ES-I3 (cell line): ENCODE results near the gene TPD52L2.
"Not testable (repeated sequence)": the region's sequence is repeated elsewhere in the genome, so short reads cannot be mapped to it uniquely, and the experiment has no call there.

Experiments used
- H3K36me3 ChIP-seq: 2 replicates; pipeline ENCODE4 v1.6.1; 2013; ENCODE audit warnings: mild to moderate bottlenecking, low read length, control low read depth, moderate library complexity; ENCODE audit not compliant: insufficient read depth
- H3K4me1 ChIP-seq: 2 replicates; pipeline ENCODE4 v1.6.1; 2013; ENCODE audit warnings: mild to moderate bottlenecking, control low read depth, low read length; ENCODE audit not compliant: insufficient read depth
- H3K9ac ChIP-seq: 2 replicates; pipeline ENCODE4 v1.6.1; 2013; ENCODE audit warnings: low read depth, mild to moderate bottlenecking, low read length, moderate library complexity
- H3K9me3 ChIP-seq: 2 replicates; pipeline ENCODE4 v1.6.1; 2013; ENCODE audit warnings: mild to moderate bottlenecking, low read length, moderate library complexity; ENCODE audit not compliant: control insufficient read depth, insufficient read depth

TPD52L2 gene

GRCh38 chr20:63929071-63929470 is 64.0 kb downstream of the TPD52L2 start:
- peaks cover 4% of the 10 kb centered on the region for H3K36me3 ChIP-seq

DNA sequence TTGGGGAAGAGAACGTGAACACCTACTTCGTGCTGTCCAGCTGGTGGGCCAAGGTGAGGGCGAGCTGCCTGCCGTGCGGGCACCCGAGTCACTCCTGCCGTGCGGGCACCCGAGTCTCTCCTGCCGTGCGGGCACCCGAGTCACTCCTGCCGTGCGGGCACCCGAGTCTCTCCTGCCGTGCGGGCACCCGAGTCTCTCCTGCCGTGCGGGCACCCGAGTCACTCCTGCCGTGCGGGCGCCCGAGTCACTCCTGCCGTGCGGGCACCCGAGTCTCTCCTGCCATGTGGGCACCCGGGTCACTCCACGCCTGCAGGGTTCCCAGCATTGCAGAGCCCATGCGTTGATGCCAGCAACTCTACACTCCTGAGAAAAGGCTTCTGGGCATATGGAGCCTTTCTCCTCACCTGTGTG is 64.4 kb downstream of the TPD52L2 start:
- not testable (repeated sequence) for H3K9ac ChIP-seq, H3K36me3 ChIP-seq, H3K9me3 ChIP-seq, H3K4me1 ChIP-seq

More at GRCh38 chr20:63929071-63929470, 64.0 kb downstream of the TPD52L2 start:
- Histone ChIP-seq H3K9ac (no peak overlapping the region), H3K9me3 (no peaks in the 10 kb centered on the region), H3K4me1 (no peaks in the 10 kb centered on the region)

DNA sequence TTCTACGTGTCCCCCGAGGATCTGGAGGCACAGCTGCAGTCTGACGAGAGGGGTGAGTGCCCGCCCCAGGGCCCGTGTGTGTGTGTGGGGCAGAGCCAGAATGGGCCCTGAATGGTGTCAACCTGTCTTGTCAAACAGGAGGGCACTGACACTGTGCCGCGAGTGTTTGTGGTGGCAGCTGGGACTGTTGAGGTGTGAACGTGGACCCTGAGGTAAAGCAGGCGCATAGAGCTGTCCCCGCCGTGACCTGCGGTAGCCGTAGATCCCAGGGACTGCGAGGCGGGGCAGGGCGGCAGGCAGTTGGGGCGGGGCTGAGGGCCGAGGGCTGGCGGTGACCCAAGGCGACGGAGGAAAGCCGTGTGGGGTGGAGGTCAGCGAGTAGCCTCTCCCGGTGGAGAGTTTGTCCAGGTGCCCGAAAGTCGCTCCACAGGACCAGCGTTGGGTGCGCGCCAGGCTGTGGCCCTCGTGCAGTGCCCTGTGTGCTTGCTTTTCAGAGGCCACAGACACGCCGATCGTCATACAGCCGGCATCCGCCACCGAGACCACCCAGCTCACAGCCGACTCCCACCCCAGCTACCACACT is 66.0 kb downstream of the TPD52L2 start:
- Histone ChIP-seq H3K4me1 (no peaks in the 10 kb centered on the region), H3K9me3 (no peaks in the 10 kb centered on the region), H3K9ac (no peak overlapping the region), H3K36me3 (peaks cover 8% of the 10 kb centered on the region)

DNA sequence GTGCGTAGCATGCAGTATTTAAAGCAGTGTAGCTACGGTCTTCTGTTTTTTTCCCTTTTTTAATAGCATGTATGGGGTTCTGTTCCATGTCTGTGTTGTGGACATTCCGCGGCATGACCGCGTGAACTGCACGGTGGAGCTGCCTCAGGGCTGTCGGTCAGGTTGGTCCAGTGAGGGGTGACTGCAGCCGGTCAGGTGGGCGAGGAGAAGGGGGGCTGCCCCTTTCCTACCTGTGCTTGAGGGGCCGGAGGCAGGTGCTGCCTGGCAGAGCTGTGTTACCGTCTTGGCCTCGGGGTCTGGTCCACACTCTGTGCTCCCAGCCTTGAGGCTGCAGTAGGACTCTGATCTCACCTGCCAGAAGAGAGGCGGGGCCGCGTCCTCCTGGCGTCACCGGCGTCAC is 66.7 kb downstream of the TPD52L2 start:
- H3K9ac ChIP-seq, result no peak overlapping the region
- H3K36me3 ChIP-seq, result peaks cover 8% of the 10 kb centered on the region
- H3K4me1 ChIP-seq, result no peaks in the 10 kb centered on the region
- no peaks in the 10 kb centered on the region for H3K9me3 ChIP-seq

GRCh38 chr20:63932606-63933160 is 67.6 kb downstream of the TPD52L2 start:
- Histone ChIP-seq H3K9ac (no peak overlapping the region), H3K36me3 (peaks cover 8% of the 10 kb centered on the region), H3K4me1 (no peaks in the 10 kb centered on the region; the same call in 1 of the 2 replicates), H3K9me3 (no peaks in the 10 kb centered on the region)

GRCh38 chr20:63933646-63934045 is 68.6 kb downstream of the TPD52L2 start:
- H3K4me1 ChIP-seq, result no peaks in the 10 kb centered on the region; the same call in 1 of the 2 replicates
- peaks cover 8% of the 10 kb centered on the region for H3K36me3 ChIP-seq
- H3K9ac ChIP-seq, result no peak overlapping the region
- no peaks in the 10 kb centered on the region for H3K9me3 ChIP-seq

GRCh38 chr20:63934271-63935068 is 69.4 kb downstream of the TPD52L2 start:
- no peaks in the 10 kb centered on the region; the same call in 1 of the 2 replicates for H3K4me1 ChIP-seq
- H3K9me3 ChIP-seq, result no peaks in the 10 kb centered on the region
- peaks cover 8% of the 10 kb centered on the region for H3K36me3 ChIP-seq
- no peak overlapping the region for H3K9ac ChIP-seq

DNA sequence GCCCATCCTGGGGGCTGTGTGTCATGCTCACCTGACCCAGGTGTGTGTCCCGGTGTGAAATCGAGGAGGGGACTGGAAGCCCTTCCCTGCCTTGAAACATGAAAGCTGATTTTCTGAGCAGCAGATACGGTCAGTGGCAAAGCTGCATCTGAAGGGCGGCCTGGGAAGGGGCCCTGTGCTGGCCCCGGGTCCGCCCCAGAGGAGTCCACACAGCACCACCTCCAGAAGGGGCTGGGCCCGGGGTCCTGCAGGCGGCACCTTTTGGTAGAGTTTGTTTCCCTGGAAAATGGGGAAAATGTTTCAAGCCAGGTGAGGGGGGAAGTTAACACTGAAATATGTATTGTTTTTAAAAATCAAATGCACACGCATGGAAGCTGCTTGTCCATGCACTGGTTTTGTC is 70.4 kb downstream of the TPD52L2 start:
- Histone ChIP-seq H3K9ac (no peak overlapping the region), H3K9me3 (no peaks in the 10 kb centered on the region), H3K36me3 (peaks cover 4% of the 10 kb centered on the region; the same call in 1 of the 2 replicates)

DNA sequence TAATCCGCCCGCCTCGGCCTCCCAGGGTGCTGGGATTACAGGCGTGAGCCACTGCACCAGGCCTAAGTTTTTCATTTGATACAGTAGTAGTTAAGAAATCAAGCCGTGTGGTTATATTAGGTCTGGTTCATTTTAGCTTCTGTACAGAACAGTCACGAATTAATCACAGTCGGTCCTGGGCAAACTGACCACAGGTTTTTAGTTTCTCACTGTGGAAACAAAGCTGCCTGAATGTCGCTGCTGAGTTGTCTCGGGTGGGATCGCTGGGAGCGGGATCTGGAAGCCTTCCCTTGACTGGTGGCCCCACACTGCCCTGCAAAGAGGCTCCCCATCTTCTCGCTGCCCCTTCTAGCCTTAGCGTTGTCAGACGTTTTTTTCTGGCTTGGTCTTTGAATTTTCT is 72.5 kb downstream of the TPD52L2 start:
- no peaks in the 10 kb centered on the region; the same call in 1 of the 2 replicates for H3K4me1 ChIP-seq
- H3K9ac ChIP-seq, result no peak overlapping the region
- peaks cover 4% of the 10 kb centered on the region; the same call in 1 of the 2 replicates for H3K36me3 ChIP-seq
- no peaks in the 10 kb centered on the region for H3K9me3 ChIP-seq

More for the DNA sequence above, 70.4 kb downstream of the TPD52L2 start:
- no peaks in the 10 kb centered on the region; the same call in 1 of the 2 replicates for H3K4me1 ChIP-seq

GRCh38 chr20:63939061-63939935 is 74.2 kb downstream of the TPD52L2 start:
- Histone ChIP-seq H3K9me3 (no peaks in the 10 kb centered on the region), H3K36me3 (peaks cover 4% of the 10 kb centered on the region; the same call in 1 of the 2 replicates), H3K4me1 (peaks cover 8% of the 10 kb centered on the region; the same call in 1 of the 2 replicates), H3K9ac (peak overlapping the region; percentile 59)

GRCh38 chr20:63940071-63940471 is 75.0 kb downstream of the TPD52L2 start:
- Histone ChIP-seq H3K9ac (peak overlapping the region; percentile 59), H3K4me1 (peaks cover 8% of the 10 kb centered on the region; the same call in 1 of the 2 replicates), H3K36me3 (no peaks in the 10 kb centered on the region), H3K9me3 (no peaks in the 10 kb centered on the region)

- H3K9ac ChIP-seq, result peak overlapping the region; percentile 59
- H3K9me3 ChIP-seq, result no peaks in the 10 kb centered on the region
- H3K4me1 ChIP-seq, result peaks cover 8% of the 10 kb centered on the region; the same call in 1 of the 2 replicates
- no peaks in the 10 kb centered on the region for H3K36me3 ChIP-seq
These were observed 75.6 kb downstream of the TPD52L2 start for GRCh38 chr20:63940472-63941266.
